Measurements from ENCODE around the gene CAD.
"Not testable (repeated sequence)": the region's sequence is repeated elsewhere in the genome, so short reads cannot be mapped to it uniquely, and the experiment has no call there.

The CAD gene

GRCh38 chr2:27217173-27218121, at the start of gene CAD:
Gene CAD, plus strand, starts transcription at chr2:27217369. Its CDS starts 183 bp downstream, at chr2:27217552.
- DNase-seq: peak; percentile 81

- no peak for DNase-seq
Measured at GRCh38 chr2:27170581-27171337, 46.4 kb upstream of the CAD start.

GRCh38 chr2:27171351-27171848, 45.8 kb upstream of the CAD start:
- no peak for DNase-seq

- no peak for DNase-seq
Measured at GRCh38 chr2:27174638-27175037, 42.5 kb upstream of the CAD start.

GRCh38 chr2:27175330-27175729, 41.8 kb upstream of the CAD start:
- no peak for DNase-seq

- not testable (repeated sequence) for DNase-seq
Measured at GRCh38 chr2:27175781-27176180, 41.4 kb upstream of the CAD start.

- DNase-seq: no peak
Measured at GRCh38 chr2:27177441-27178351, 39.5 kb upstream of the CAD start.

GRCh38 chr2:27178469-27178868, 38.7 kb upstream of the CAD start:
- DNase-seq: no peak

- DNase-seq: no peak
Measured at GRCh38 chr2:27179344-27180000, 37.7 kb upstream of the CAD start.

- DNase-seq: no peak
Measured at GRCh38 chr2:27182346-27182745, 34.8 kb upstream of the CAD start.

GRCh38 chr2:27184115-27184514, 33.1 kb upstream of the CAD start:
- DNase-seq: no peak

- no peak for DNase-seq
Measured at GRCh38 chr2:27185331-27186026, 31.7 kb upstream of the CAD start.

GRCh38 chr2:27186613-27187345, 30.4 kb upstream of the CAD start:
- DNase-seq: no peak

- DNase-seq: no peak
Measured at GRCh38 chr2:27189989-27190388, 27.2 kb upstream of the CAD start.

GRCh38 chr2:27191070-27191829, 25.9 kb upstream of the CAD start:
- DNase-seq: peak; percentile 35

GRCh38 chr2:27194538-27195354, 22.4 kb upstream of the CAD start:
- DNase-seq: no peak

GRCh38 chr2:27195799-27196198, 21.4 kb upstream of the CAD start:
- DNase-seq: not testable (repeated sequence)

GRCh38 chr2:27198068-27198467, 19.1 kb upstream of the CAD start:
- DNase-seq: not testable (repeated sequence)

- DNase-seq: no peak
Measured at GRCh38 chr2:27198627-27199026, 18.5 kb upstream of the CAD start.
